GM18517 (cell line): Measurements from ENCODE around the gene APBB2.
"Not testable (repeated sequence)": the region's sequence is repeated elsewhere in the genome, so short reads cannot be mapped to it uniquely, and the experiment has no call there.

Experiments
- ATAC-seq: cut with Tn5 transposase; IDR thresholded peaks from one replicate; pipeline ENCODE4 v1.9.1; 2021; ENCODE audit warnings: mild to moderate bottlenecking, moderate library complexity; ENCODE audit not compliant: unreplicated experiment

APBB2 gene

DNA sequence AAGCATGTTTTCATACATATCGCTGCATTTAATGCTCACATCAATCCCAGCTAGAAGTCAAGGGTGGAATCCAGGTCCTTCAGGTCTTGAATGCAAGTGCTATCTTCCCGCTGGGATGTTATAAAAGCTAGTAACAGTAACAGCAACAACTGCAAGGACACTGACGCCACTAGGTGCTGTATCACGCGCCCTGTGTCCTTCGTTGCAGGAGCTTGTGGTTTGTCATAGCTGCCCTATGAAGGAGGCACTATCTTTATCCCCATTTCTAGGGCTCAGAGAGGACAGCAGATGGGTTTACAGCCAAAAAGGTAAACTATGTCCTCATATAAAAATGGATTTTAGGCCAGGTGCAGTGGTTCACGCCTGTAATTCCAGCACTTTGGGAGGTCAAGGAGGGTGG is 261.7 kb downstream of the APBB2 start:
- no peak for ATAC-seq

GRCh38 chr4:40952217-40952616 is 262.1 kb downstream of the APBB2 start:
- ATAC-seq = no peak

DNA sequence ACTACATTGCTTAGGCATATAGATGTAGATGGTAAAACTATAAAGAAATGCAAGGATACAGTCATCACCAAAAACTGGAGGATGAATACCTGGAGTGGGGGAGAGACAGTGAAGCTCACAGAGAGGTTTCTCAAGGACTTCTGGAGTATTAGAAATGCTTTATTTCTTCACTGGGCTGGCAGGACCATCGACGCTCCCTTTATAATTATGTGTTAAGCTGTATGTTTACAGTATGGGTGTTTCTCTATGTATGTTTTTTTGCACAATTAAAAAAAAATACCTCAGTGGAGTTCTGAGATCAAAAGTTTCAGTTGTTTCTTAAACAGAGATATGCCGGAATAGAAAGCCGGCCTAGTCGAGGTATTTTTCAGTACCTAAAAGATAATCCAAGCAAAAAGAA is 263.3 kb downstream of the APBB2 start:
- no peak for ATAC-seq

GRCh38 chr4:40949358-40950100 is 264.8 kb downstream of the APBB2 start:
- ATAC-seq = no peak

- ATAC-seq = no peak
Measured at GRCh38 chr4:40948014-40948413, 266.3 kb downstream of the APBB2 start.

DNA sequence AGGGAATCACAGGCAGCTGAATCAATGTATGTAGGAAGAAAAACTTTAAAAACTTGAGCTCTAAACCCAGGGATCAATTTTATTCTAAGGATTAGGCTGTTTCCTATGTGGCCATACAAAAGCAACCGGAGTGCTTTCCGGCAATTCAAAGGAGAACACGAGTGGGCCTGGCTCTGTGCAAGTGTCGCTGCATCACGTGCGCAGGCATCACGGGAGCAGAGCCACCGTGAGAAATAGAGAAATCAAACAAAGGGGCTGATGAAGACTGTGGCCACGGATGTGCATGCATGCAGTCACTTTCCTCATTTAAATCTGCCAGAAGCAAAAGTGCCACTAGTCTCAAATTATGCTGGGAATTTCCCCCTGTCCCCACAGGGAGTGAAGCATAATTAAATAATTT is 267.7 kb downstream of the APBB2 start:
- ATAC-seq = no peak

GRCh38 chr4:40940756-40941155 is 273.6 kb downstream of the APBB2 start:
- no peak for ATAC-seq

GRCh38 chr4:40940317-40940741 is 274.0 kb downstream of the APBB2 start:
- no peak for ATAC-seq

DNA sequence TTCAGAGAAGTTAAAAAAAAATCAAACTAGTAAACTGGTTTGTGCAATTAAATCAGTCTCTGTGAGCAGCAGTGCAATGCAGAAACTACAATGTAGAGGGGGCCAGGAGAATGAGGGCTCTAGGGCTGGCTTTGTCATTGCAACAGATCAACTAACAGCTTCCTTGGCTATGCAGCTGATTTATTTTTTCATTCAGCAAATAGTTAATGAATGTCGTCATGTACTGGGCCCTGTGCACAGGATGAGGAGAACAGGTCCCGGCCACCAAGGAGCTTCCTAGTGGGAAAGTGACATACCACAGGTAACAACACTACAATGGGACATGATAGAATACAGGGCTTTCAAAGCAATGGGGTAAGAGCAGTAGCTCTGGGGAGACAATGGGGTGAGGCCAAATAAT is 274.5 kb downstream of the APBB2 start:
- ATAC-seq = no peak

- ATAC-seq = no peak
Measured at GRCh38 chr4:40938337-40938736, 276.0 kb downstream of the APBB2 start.

DNA sequence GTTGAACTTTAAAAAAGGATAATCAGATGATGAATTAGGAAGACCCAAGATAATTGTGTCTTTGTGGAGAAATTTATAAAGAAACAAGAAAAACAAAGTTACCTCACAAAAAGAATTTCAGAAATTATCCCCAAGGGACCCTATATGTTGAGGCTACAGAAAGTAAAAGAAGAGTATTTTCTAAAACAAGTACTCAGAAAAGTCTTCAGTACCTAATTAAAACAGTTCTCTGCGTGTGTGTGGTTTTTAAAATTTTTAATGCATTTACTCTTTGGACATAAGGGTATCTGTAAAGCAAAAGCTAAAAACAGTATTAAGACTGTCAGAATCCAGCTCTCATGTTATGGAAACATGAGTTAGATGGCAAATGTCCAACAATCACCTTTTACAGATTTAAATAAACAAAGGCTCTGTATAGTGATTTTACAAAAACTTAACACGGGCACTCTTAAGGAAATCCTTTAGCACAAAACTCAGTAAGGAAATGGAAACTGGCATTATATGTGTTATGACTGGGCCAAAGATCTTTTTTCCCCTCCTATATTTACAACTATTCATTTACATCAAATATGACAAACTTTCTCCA is 277.1 kb downstream of the APBB2 start:
- ATAC-seq = no peak

- no peak for ATAC-seq
Measured at GRCh38 chr4:40934676-40935075, 279.7 kb downstream of the APBB2 start.

DNA sequence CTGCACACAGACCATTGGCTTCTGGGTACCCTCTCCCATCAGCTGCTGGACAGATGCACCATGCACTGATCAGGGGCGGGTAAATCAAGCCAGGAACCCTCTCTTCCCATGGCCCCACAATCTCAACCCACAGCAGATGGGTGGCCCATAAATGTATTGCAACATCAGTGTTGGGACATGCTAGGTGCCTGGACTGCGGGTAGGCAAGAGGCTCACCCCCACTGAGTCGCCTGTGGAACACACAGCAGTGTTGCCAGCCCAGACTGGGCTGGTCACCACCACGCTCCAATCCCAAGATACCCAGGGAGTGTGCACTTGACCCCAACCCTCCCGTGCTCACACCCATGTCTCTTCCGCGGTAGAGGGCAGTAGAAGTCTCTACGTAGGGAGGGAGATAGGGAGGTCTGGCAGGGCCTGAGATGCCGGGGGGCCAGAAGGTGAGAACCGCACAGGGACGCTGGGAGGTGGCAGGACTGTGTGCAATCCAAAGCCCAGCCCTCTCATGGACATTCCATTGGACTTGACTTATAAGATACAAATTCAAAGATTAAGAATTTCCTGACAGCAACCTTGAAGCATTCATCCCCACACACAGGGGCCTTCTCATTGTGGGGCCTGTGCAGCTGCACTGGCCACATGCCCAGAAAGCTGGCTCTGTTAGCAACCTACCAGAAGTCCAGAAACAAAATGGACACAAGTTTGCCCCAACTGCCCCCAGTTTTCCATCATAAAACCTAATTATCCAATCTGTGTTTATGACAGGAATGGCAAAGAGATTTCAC is 280.9 kb downstream of the APBB2 start:
- ATAC-seq = no peak

GRCh38 chr4:40931841-40932240 is 282.5 kb downstream of the APBB2 start:
- no peak for ATAC-seq

GRCh38 chr4:40931238-40931637 is 283.1 kb downstream of the APBB2 start:
- no peak for ATAC-seq

- ATAC-seq = no peak
Measured at GRCh38 chr4:40927074-40927473, 287.3 kb downstream of the APBB2 start.

DNA sequence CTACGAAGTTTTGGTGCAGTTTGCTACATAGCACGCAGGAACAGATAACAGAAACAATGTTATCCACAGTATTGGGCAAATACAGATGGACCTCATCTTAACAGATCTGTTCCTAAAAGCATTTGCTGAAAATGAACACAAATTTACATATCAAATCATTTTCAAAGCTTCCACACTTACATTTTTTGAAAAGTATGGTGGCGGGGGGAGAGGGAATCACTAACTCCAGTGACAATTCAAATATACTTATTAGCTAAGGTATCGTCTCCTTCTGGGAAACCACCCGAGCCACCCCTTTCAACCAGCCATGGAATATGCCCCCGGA is 289.6 kb downstream of the APBB2 start:
- no peak for ATAC-seq

- ATAC-seq = peak; percentile 66
Measured at GRCh38 chr4:40924096-40924792, 290.1 kb downstream of the APBB2 start.

DNA sequence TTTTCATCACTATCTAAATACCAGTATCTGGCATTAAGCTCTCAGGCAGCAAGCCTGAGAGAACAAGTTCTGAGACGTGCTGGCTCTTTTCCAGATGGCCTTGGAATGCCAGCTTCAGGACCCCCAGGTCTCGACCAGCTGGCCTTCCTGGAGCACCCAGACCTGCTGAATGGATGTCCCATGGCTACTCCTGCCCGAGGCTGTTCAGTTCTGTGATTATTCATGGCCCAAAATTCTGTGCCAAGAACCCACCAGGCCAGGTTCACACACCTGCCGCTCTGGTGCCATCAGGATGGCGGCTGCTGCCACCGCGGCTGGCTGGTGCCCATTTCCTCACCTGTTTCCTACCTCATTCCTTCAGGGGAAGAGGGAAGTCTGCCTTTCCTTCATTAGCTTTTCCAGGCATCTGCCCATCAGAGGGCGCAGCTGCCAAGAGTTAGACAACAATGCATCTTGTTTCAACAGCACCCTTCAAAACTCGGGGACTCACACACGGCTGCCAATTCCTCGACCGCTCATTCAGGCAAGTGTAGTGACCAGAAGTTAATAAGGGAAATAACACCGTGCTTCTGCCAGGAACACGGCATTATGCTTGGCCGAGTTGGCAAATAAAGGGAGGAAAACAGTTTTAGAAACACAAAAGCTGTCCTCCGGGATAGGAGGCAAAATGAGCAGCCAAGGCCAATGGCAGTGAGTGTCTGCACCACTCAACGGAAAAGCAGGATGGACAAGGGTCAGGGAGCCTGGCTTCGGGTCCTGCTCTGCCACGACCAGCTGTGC is 290.8 kb downstream of the APBB2 start:
- no peak for ATAC-seq

DNA sequence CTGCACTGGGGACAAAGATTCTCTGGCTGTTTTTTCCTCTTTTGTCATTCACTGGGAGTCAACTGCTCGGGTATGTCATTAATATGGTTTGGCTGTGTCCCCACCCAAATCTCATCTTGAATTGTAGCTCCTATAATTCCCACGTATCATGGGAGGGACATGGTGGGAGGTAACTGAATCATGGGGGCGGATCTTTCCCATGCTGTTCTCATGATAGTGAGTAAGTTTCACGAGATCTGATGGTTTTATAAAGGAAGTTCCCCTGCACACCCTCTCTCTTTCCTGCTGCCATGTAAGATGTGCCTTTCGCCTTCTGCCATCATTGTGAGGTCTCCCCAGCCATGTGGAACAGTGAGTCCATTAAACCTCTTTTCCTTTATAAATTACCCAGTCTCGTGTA is 294.4 kb downstream of the APBB2 start:
- not testable (repeated sequence) for ATAC-seq

DNA sequence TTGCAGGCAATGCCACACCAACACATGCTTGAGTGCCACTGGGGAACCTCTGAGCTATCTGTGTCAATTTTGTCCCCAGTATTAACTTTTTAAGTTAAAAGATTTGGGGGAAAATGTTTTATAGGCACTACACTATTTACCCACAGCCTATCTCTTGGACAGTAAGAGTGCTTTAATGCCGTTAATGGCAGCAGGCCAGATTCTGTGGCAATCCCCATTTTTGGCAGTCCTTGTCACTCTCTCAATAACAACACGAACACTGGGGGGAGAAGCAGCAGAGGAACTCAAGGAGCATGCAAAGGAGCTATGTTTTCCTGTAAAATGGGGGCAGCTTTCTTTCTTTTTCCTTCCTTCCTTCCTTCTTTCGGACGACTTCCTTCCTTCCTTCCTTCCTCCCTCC is 296.0 kb downstream of the APBB2 start:
- no peak for ATAC-seq
